ENCODE data around the gene HHIP. TPM values are rescaled to one million over a fixed set of nuclear protein-coding genes. Genes with fewer than 3 reads are reported as not detected.
A peak's percentile ranks its signal among the peaks of the same experiment; 100 is the strongest.
"Not testable (repeated sequence)": the region's sequence is repeated elsewhere in the genome, so short reads cannot be mapped to it uniquely, and the experiment has no call there.

HHIP gene
- total and polyA plus RNA-seq, 4 donors, result 3.3 to 14.0 (median 6.6) TPM

DNA sequence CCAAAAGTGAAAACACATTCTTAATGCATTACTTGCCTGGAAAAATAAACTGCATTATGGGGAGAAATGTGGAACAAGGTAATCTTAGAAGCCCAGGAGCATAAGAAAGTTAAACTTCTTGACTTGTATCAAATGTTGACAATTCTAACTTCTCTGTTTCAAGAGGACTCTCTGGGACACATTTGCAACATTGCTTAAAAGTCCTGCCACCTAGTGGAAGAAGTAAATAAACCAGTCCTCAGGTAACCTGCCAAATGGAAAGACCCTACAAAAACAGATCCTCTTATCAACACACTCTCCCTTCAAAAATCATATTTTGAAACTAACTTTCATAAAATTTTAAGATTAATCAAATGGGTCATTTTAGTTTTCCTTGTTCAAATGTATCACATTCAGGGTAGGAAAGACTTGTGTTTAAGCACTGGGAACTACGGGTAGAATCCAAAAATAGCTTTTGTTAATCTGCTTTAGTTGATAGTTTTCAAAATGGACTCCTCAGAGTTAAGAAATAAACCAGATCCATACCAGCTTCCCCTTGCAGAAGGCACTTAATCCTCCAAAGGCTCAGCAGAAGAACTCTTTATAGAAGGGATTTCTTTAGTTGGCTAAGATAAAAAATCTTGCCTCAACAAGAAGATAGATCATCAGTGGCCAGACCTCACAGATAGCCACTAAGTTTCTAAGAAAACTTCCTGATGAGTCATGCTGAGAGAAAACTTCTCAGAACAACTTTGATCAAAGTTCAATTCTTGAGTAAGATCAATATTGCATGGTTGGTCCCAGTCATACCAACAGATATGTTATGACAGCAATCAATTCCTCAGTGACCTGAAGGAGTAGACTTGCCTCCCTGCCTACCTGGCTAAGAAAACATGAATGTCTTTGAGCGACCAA, 141.7 kb downstream of the HHIP start (continued):
- TF ChIP-seq, protein P1, sequence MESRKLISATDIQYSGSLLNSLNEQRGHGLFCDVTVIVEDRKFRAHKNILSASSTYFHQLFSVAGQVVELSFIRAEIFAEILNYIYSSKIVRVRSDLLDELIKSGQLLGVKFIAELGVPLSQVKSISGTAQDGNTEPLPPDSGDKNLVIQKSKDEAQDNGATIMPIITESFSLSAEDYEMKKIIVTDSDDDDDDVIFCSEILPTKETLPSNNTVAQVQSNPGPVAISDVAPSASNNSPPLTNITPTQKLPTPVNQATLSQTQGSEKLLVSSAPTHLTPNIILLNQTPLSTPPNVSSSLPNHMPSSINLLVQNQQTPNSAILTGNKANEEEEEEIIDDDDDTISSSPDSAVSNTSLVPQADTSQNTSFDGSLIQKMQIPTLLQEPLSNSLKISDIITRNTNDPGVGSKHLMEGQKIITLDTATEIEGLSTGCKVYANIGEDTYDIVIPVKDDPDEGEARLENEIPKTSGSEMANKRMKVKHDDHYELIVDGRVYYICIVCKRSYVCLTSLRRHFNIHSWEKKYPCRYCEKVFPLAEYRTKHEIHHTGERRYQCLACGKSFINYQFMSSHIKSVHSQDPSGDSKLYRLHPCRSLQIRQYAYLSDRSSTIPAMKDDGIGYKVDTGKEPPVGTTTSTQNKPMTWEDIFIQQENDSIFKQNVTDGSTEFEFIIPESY (IDR thresholded peaks at IDR 0.05), result no peak
- TF ChIP-seq RAD21 (IDR thresholded peaks at IDR 0.05), result peak; percentile 76 to 82
- TF ChIP-seq, protein P2, sequence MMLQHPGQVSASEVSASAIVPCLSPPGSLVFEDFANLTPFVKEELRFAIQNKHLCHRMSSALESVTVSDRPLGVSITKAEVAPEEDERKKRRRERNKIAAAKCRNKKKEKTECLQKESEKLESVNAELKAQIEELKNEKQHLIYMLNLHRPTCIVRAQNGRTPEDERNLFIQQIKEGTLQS (IDR thresholded peaks at IDR 0.05), result no peak

DNA sequence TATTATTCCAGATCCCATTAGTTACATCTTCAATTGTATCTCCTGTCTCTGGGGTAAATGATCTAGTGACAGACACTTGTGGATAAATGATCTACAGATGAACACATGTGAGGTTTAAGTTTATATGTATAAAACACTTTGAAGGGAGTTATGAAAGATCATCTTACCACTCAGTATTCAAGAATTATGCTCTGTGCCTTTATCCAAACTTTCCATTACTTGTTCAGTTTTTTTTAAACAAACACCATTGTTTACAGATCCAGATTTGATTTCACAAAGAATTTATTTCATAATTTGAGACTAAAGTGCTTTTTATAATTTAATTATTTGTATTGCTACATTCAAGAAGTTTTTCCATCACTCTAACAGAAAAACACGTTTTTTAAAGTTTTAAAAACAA, 142.5 kb downstream of the HHIP start:
- Histone ChIP-seq H3K4me1 (ENCODE audit: control insufficient read depth in 4 of 4, insufficient read depth in 4 of 4, low read length in 3 of 4) (no peaks in the 10 kb centered on the region), H3K9me3 (ENCODE audit: control insufficient read depth in 4 of 4, low read length in 3 of 4) (no peaks in the 10 kb centered on the region), H3K9ac (ENCODE audit: low read depth in 1 of 2, low read length in 2 of 2) (no peak overlapping the region), H3K36me3 (ENCODE audit: control insufficient read depth in 4 of 4, insufficient read depth in 3 of 4, low read depth in 1 of 4, low read length in 3 of 4) (no peaks in the 10 kb centered on the region), H3K27ac (ENCODE audit: low read depth in 1 of 2, low read length in 2 of 2) (no peak overlapping the region), H3K27me3 (ENCODE audit: control insufficient read depth in 4 of 4, insufficient read depth in 4 of 4, low read length in 3 of 4) (no peaks in the 10 kb centered on the region), H3K4me3 (ENCODE audit: low read depth in 1 of 3, low read length in 3 of 3) (no peak overlapping the region)
- no peak for DNase-seq (ENCODE audit: low spot score)
- TF ChIP-seq TAF1 (conservative IDR thresholded peaks at IDR 0.05) (no peak), RXRA (IDR thresholded peaks at IDR 0.05) (no peak), GABPA (IDR thresholded peaks at IDR 0.05 in 1 of 2, conservative IDR thresholded peaks at IDR 0.05 in 1 of 2) (no peak), EGR1 (IDR thresholded peaks at IDR 0.05; ENCODE audit: low read depth in 2 of 2) (no peak), FOXA1 (IDR thresholded peaks at IDR 0.05) (no peak), FOXA2 (IDR thresholded peaks at IDR 0.05) (no peak), RAD21 (IDR thresholded peaks at IDR 0.05) (no peak), YY1 (IDR thresholded peaks at IDR 0.05) (no peak), SP1 (IDR thresholded peaks at IDR 0.05) (no peak), HNF4G (IDR thresholded peaks at IDR 0.05) (no peak), NR2F2 (IDR thresholded peaks at IDR 0.05) (no peak), JUND (IDR thresholded peaks at IDR 0.05) (no peak), HNF4A (conservative IDR thresholded peaks at IDR 0.05) (no peak)
- TF ChIP-seq, protein P2 (IDR thresholded peaks at IDR 0.05), result no peak
- TF ChIP-seq, protein P1 (IDR thresholded peaks at IDR 0.05), result no peak
- TF ChIP-seq, protein P3, sequence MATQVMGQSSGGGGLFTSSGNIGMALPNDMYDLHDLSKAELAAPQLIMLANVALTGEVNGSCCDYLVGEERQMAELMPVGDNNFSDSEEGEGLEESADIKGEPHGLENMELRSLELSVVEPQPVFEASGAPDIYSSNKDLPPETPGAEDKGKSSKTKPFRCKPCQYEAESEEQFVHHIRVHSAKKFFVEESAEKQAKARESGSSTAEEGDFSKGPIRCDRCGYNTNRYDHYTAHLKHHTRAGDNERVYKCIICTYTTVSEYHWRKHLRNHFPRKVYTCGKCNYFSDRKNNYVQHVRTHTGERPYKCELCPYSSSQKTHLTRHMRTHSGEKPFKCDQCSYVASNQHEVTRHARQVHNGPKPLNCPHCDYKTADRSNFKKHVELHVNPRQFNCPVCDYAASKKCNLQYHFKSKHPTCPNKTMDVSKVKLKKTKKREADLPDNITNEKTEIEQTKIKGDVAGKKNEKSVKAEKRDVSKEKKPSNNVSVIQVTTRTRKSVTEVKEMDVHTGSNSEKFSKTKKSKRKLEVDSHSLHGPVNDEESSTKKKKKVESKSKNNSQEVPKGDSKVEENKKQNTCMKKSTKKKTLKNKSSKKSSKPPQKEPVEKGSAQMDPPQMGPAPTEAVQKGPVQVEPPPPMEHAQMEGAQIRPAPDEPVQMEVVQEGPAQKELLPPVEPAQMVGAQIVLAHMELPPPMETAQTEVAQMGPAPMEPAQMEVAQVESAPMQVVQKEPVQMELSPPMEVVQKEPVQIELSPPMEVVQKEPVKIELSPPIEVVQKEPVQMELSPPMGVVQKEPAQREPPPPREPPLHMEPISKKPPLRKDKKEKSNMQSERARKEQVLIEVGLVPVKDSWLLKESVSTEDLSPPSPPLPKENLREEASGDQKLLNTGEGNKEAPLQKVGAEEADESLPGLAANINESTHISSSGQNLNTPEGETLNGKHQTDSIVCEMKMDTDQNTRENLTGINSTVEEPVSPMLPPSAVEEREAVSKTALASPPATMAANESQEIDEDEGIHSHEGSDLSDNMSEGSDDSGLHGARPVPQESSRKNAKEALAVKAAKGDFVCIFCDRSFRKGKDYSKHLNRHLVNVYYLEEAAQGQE (IDR thresholded peaks at IDR 0.05), result no peak
- TF ChIP-seq, protein P4, sequence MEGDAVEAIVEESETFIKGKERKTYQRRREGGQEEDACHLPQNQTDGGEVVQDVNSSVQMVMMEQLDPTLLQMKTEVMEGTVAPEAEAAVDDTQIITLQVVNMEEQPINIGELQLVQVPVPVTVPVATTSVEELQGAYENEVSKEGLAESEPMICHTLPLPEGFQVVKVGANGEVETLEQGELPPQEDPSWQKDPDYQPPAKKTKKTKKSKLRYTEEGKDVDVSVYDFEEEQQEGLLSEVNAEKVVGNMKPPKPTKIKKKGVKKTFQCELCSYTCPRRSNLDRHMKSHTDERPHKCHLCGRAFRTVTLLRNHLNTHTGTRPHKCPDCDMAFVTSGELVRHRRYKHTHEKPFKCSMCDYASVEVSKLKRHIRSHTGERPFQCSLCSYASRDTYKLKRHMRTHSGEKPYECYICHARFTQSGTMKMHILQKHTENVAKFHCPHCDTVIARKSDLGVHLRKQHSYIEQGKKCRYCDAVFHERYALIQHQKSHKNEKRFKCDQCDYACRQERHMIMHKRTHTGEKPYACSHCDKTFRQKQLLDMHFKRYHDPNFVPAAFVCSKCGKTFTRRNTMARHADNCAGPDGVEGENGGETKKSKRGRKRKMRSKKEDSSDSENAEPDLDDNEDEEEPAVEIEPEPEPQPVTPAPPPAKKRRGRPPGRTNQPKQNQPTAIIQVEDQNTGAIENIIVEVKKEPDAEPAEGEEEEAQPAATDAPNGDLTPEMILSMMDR (IDR thresholded peaks at IDR 0.05; ENCODE audit: low read depth, low read length, missing input control), result no peak
- TF ChIP-seq, protein P5, sequence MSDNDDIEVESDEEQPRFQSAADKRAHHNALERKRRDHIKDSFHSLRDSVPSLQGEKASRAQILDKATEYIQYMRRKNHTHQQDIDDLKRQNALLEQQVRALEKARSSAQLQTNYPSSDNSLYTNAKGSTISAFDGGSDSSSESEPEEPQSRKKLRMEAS (IDR thresholded peaks at IDR 0.05), result no peak
- 67% methylated on average over 1 of the region's 1 CpG for WGBS

DNA sequence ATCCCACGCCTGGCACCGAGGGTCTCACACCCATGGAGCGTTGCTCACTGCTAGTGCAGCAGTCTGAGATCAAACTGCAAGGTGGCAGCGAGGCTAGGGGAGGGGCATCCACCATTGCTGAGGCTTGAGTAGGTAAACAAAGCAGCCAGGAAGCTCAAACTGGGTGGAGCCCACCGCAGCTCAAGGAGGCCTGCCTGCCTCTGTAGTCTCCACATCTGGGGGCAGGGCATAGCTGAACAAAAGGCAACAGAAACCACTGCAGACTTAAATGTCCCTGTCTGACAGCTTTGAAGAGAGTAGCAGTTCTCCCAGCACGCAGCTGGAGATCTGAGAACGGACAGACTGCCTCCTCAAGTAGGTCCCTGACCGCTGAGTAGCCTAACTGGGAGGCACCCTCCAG, 146.0 kb downstream of the HHIP start:
- DNase-seq (ENCODE audit: low spot score); H3K27me3 ChIP-seq (ENCODE audit: control insufficient read depth in 4 of 4, insufficient read depth in 4 of 4, low read length in 3 of 4); H3K4me1 ChIP-seq (ENCODE audit: control insufficient read depth in 4 of 4, insufficient read depth in 4 of 4, low read length in 3 of 4); H3K27ac ChIP-seq (ENCODE audit: low read depth in 1 of 2, low read length in 2 of 2); H3K4me3 ChIP-seq (ENCODE audit: low read depth in 1 of 3, low read length in 3 of 3); H3K36me3 ChIP-seq (ENCODE audit: control insufficient read depth in 4 of 4, insufficient read depth in 3 of 4, low read depth in 1 of 4, low read length in 3 of 4); H3K9ac ChIP-seq (ENCODE audit: low read depth in 1 of 2, low read length in 2 of 2); H3K9me3 ChIP-seq (ENCODE audit: control insufficient read depth in 4 of 4, low read length in 3 of 4): not testable (repeated sequence)
- WGBS, result 89% methylated on average over 8 of the region's 8 CpGs
